Common myeloid progenitor, CD34-positive (primary cell): Measurements from ENCODE around the gene DHX58.

Experiments
- CTCF ChIA-PET: fragments of 350-600 bp; sonication (Branson Sonifier 250); formaldehyde crosslinking; loops from one replicate; lab custom pipeline; 2021; ENCODE audit warnings: antibody characterized with exemption; lab: Charles Lee
- POLR2A ChIA-PET: fragments of 350-600 bp; sonication (Branson Sonifier 250); formaldehyde crosslinking; loops from one replicate; lab custom pipeline; 2021; ENCODE audit warnings: antibody characterized with exemption; lab: Charles Lee
- DNase-seq, 3 donors: peaks; one replicate each; pipeline versions ENCODE4 v3.0.0 to v3.0.0-alpha.2; 2013
- H3K27ac ChIP-seq, 2 experiments: 1 replicate in 1 of 2; 2 replicates in 1 of 2; pipeline ENCODE4 v1.7.0; 2013; ENCODE audit warnings: inconsistent platforms in 2 of 2, low read length in 2 of 2, mild to moderate bottlenecking in 2 of 2, low read depth in 1 of 2, moderate library complexity in 1 of 2; ENCODE audit not compliant: severe bottlenecking in 2 of 2, insufficient read depth in 1 of 2, poor library complexity in 1 of 2
- H3K27me3 ChIP-seq, 5 experiments: replicated peaks in 2 of 5; 1 replicate in 3 of 5; 2 replicates in 2 of 5; pipeline versions ENCODE4 v1.6.1 to v1.7.0; 2013; ENCODE audit warnings: low read length in 4 of 5, mild to moderate bottlenecking in 2 of 5, moderate library complexity in 2 of 5, inconsistent platforms in 1 of 5; ENCODE audit not compliant: insufficient read depth in 5 of 5, control insufficient read depth in 4 of 5
- H3K36me3 ChIP-seq, 4 experiments: 1 replicate in 2 of 4; 2 replicates in 2 of 4; pipeline versions ENCODE4 v1.6.1 to v1.7.0; 2013; ENCODE audit warnings: low read length in 3 of 4, control low read depth in 1 of 4, mild to moderate bottlenecking in 1 of 4; ENCODE audit not compliant: control insufficient read depth in 4 of 4, insufficient read depth in 4 of 4
- H3K4me1 ChIP-seq, 4 experiments: 1 replicate in 3 of 4; 2 replicates in 1 of 4; pipeline versions ENCODE4 v1.6.1 to v1.7.1; 2013; ENCODE audit warnings: low read length in 3 of 4, mild to moderate bottlenecking in 3 of 4, control low read depth in 1 of 4, inconsistent platforms in 1 of 4, moderate library complexity in 1 of 4; ENCODE audit not compliant: control insufficient read depth in 4 of 4, insufficient read depth in 4 of 4; ENCODE audit errors: control extremely low read depth in 1 of 4
- H3K4me3 ChIP-seq, 7 experiments: 1 replicate in 4 of 7; 2 replicates in 3 of 7; pipeline versions ENCODE4 v1.5.1 to v1.7.0; 2013; ENCODE audit warnings: mild to moderate bottlenecking in 7 of 7, low read length in 6 of 7, moderate library complexity in 6 of 7, inconsistent platforms in 2 of 7, low read depth in 2 of 7, control low read depth in 1 of 7; ENCODE audit not compliant: insufficient read depth in 4 of 7, control insufficient read depth in 1 of 7; ENCODE audit errors: extremely low read depth in 1 of 7
- H3K9me3 ChIP-seq, 5 experiments: 1 replicate in 4 of 5; 2 replicates in 1 of 5; pipeline versions ENCODE4 v1.6.1 to v1.7.1; 2013; ENCODE audit warnings: low read length in 4 of 5, mild to moderate bottlenecking in 2 of 5, inconsistent platforms in 1 of 5, low read depth in 1 of 5, moderate library complexity in 1 of 5; ENCODE audit not compliant: control insufficient read depth in 4 of 5, insufficient read depth in 2 of 5; ENCODE audit errors: control extremely low read depth in 1 of 5
- WGBS: methylation state at CpG from one replicate; pipeline ENCODE4 v1.1.5; 2013; ENCODE audit not compliant: insufficient coverage; 5-methylcytosine and 5-hydroxymethylcytosine counted together

DHX58 gene

GRCh38 chr17:42087042-42087701 is 25.3 kb downstream of the DHX58 start:
- H3K36me3 ChIP-seq: no peaks in the 10 kb centered on the region
- 96% methylated on average over 4 of the region's 7 CpGs for WGBS
- no peak overlapping the region for H3K27ac ChIP-seq
- POLR2A ChIA-PET: no interaction called here
- DNase-seq: no peak
- H3K4me1 ChIP-seq: peaks cover 0 to 5% (median 0%) of the 10 kb centered on the region in 4 experiments
- no peak overlapping the region for H3K4me3 ChIP-seq
- H3K9me3 ChIP-seq: no peaks in the 10 kb centered on the region
- CTCF ChIA-PET: interaction anchor here (0.6 to 1.7 kb wide), 4 partner anchors 11 to 19 kb away, joined by 3 to 4 read pairs (median 3); no protein-coding TSS in a partner anchor
- H3K27me3 ChIP-seq: no peaks in the 10 kb centered on the region

GRCh38 chr17:42081516-42082129 is 30.9 kb downstream of the DHX58 start:
- no peaks in the 10 kb centered on the region for H3K27me3 ChIP-seq
- no peaks in the 10 kb centered on the region for H3K36me3 ChIP-seq
- H3K9me3 ChIP-seq: no peaks in the 10 kb centered on the region
- 98% methylated on average over 9 of the region's 9 CpGs for WGBS
- no peak for DNase-seq
- H3K4me1 ChIP-seq: peaks cover 0 to 15% (median 6%) of the 10 kb centered on the region in 4 experiments
- POLR2A ChIA-PET: no interaction called here
- no peak overlapping the region for H3K4me3 ChIP-seq
- CTCF ChIA-PET: interaction anchor here (1.2 kb wide), 1 partner anchor 16 kb away, joined by 3 read pairs; no protein-coding TSS in a partner anchor
- no peak overlapping the region for H3K27ac ChIP-seq

DNA sequence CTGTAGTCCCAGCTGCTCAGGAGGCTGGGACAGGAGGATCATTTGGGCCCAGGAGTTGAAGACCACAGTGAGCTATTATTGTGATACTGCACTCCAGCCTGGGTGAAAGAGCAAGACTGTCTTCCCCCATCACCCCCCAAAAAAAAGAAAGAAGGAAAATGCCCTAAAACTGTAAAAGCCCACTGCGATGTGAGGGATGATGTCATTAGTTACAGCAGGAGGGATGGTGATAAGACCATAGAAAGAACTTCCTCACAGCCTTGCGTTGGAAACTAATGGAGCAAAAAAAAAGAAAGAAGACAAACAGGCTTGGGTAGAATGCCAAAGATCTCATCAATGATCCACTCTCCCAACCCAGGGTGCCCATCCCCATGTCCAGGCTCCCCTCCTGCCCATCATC is 33.0 kb downstream of the DHX58 start:
- Histone ChIP-seq H3K9me3 (no peaks in the 10 kb centered on the region), H3K27ac (no peak overlapping the region), H3K36me3 (no peaks in the 10 kb centered on the region), H3K27me3 (no peaks in the 10 kb centered on the region), H3K4me3 (no peak overlapping the region), H3K4me1 (peaks cover 0 to 15% (median 6%) of the 10 kb centered on the region in 4 experiments)
- WGBS: 100% methylated on average over 2 of the region's 2 CpGs
- no peak for DNase-seq
- CTCF ChIA-PET: interaction anchor here (0.9 to 2.1 kb wide), 7 partner anchors 12 to 53 kb away, joined by 3 to 6 read pairs (median 5); no protein-coding TSS in a partner anchor
- POLR2A ChIA-PET: no interaction called here

GRCh38 chr17:42078396-42079043 is 34.0 kb downstream of the DHX58 start:
- Histone ChIP-seq H3K36me3 (no peaks in the 10 kb centered on the region), H3K4me3 (no peak overlapping the region), H3K9me3 (no peaks in the 10 kb centered on the region), H3K4me1 (peaks cover 0 to 19% (median 7%) of the 10 kb centered on the region in 4 experiments), H3K27ac (no peak overlapping the region), H3K27me3 (no peaks in the 10 kb centered on the region)
- CTCF ChIA-PET: interaction anchor here (0.7 to 1.6 kb wide), 2 partner anchors 11 to 1412 kb away, joined by 3 to 6 read pairs; no protein-coding TSS in a partner anchor
- WGBS: 73% methylated on average over 3 of the region's 8 CpGs
- peak in 2 of 3 donors; percentile 50 to 65 for DNase-seq
- POLR2A ChIA-PET: no interaction called here

- CTCF ChIA-PET: interaction anchor here (0.9 to 1.2 kb wide), 3 partner anchors 14 to 115 kb away, joined by 3 to 4 read pairs (median 3); no protein-coding TSS in a partner anchor
- DNase-seq: no peak
- H3K27ac ChIP-seq: no peak overlapping the region
- H3K4me1 ChIP-seq: peaks cover 0 to 27% (median 12%) of the 10 kb centered on the region in 4 experiments
- H3K4me3 ChIP-seq: no peak overlapping the region
- H3K9me3 ChIP-seq: no peaks in the 10 kb centered on the region
- POLR2A ChIA-PET: no interaction called here
- H3K27me3 ChIP-seq: no peaks in the 10 kb centered on the region
- no peaks in the 10 kb centered on the region for H3K36me3 ChIP-seq
- WGBS: 96% methylated on average over 4 of the region's 5 CpGs
Observed at GRCh38 chr17:42077755-42078154, 34.8 kb downstream of the DHX58 start.

DNA sequence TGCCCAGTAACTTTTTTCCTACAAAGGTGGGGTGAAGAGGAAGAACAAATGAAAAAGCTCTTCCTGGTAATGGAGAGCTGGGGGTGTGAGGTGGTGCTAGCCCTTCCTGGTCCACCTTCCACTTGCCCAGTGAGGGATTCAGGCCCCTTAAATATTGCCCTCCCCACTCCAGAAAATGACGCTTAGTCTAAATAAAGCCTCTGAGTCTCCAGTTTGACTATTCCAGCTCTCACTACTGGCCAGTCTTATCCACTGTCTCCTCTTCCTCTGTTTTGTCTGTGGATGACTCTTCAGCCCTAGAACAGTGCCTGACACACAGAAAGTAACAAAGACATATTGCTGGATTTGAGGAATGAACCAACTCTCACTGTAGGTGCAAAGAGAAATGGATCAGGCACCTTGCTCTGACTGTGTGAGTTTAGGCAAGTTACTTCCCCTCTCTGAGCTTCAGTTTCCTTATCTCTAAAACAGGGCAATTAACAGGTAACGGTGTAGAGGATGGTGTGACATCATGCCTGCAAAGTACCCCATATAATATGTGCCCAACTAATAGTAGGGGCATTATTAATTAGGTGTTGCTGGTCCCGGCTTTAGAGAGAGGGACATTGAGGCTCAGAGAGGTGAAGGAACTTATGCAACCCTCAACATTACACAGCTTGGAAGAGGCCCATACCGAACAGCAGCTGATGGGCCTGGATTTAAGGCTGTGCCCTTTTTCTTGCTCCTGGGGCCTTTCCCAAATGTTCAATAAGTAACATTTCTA is 35.5 kb downstream of the DHX58 start:
- Histone ChIP-seq H3K4me1 (peaks cover 0 to 35% (median 20%) of the 10 kb centered on the region in 4 experiments), H3K27me3 (no peaks in the 10 kb centered on the region), H3K36me3 (no peaks in the 10 kb centered on the region), H3K4me3 (no peak overlapping the region), H3K9me3 (no peaks in the 10 kb centered on the region), H3K27ac (no peak overlapping the region)
- DNase-seq: no peak
- CTCF ChIA-PET: interaction anchor here (0.6 to 1.2 kb wide), 9 partner anchors 9 to 114 kb away, joined by 3 to 4 read pairs (median 3); no protein-coding TSS in a partner anchor
- POLR2A ChIA-PET: no interaction called here
- WGBS: 93% methylated on average over 2 of the region's 4 CpGs
